Endothelial cell of umbilical vein (primary cell): ENCODE measurements around the gene C1orf35. TPM values are rescaled to one million over a fixed set of nuclear protein-coding genes. Genes with fewer than 3 reads are reported as not detected.

Experiments used
- BruUV-seq: library from RNA; stranded (reverse); fragments of 400-500 nt; replicated peaks from 2 replicates; lab custom pipeline; 2021; lab: Mats Ljungman, UMichigan
- CTCF ChIA-PET: fragments of 300-600, 350-600 bp; sonication (Branson Sonifier 250); formaldehyde crosslinking; loops from one replicate; lab custom pipeline; 2021; ENCODE audit warnings: antibody characterized with exemption, inconsistent platforms; lab: Charles Lee
- POLR2A ChIA-PET: fragments of 300-600, 350-600 bp; sonication (Branson Sonifier 250); formaldehyde crosslinking; loops from one replicate; lab custom pipeline; 2021; ENCODE audit warnings: antibody characterized with exemption, inconsistent platforms; lab: Charles Lee
- DNase-seq: peaks from one replicate; pipeline ENCODE4 v3.0.0-alpha.2; 2011; ENCODE audit warnings: low read depth, low spot score
- FAIRE-seq: peaks from 2 replicates; lab custom pipeline; 2011; peaks lifted over from hg19 to GRCh38; lab: Jason Lieb, UNC
- H2AFZ ChIP-seq: 2 replicates; pipeline ENCODE4 v1.6.0; 2012; ENCODE audit warnings: low read depth, low read length, control low read depth, inconsistent platforms
- H3K27ac ChIP-seq: 2 replicates; pipeline ENCODE4 v1.5.1; 2011; ENCODE audit warnings: low read depth, mild to moderate bottlenecking, control low read depth, low read length, moderate library complexity; ENCODE audit not compliant: insufficient read depth
- H3K27me3 ChIP-seq, 2 experiments: 2 replicates each; pipeline versions ENCODE4 v1.6.0 to v1.6.1; 2011; ENCODE audit warnings: low read length in 2 of 2, mixed read lengths in 1 of 2; ENCODE audit not compliant: control insufficient read depth in 2 of 2, insufficient read depth in 2 of 2
- H3K36me3 ChIP-seq, 2 experiments: 2 replicates in 1 of 2; 3 replicates in 1 of 2; pipeline ENCODE4 v1.5.1; 2011; ENCODE audit warnings: low read length in 2 of 2, mild to moderate bottlenecking in 1 of 2, moderate library complexity in 1 of 2; ENCODE audit not compliant: control insufficient read depth in 2 of 2, insufficient read depth in 2 of 2; ENCODE audit errors: extremely low read depth in 1 of 2
- H3K4me1 ChIP-seq: 3 replicates; pipeline ENCODE4 v1.5.1; 2011; ENCODE audit warnings: mild to moderate bottlenecking, low read length; ENCODE audit not compliant: control insufficient read depth, insufficient read depth; ENCODE audit errors: extremely low read depth
- H3K4me2 ChIP-seq: 2 replicates; pipeline ENCODE4 v1.6.1; 2011; ENCODE audit warnings: low read length, control low read depth, mixed read lengths; ENCODE audit not compliant: insufficient read depth
- H3K4me3 ChIP-seq, 3 experiments: fragments of 200-600 bp in 1 of 3; sonication (generic), shearing (Covaris generic) in 1 of 3; replicated peaks in 1 of 3; 2 replicates each; pipeline ENCODE4 v1.5.1; 2011 to 2016; ENCODE audit warnings: control low read depth in 3 of 3, low read length in 3 of 3, mild to moderate bottlenecking in 2 of 3, inconsistent platforms in 1 of 3, low read depth in 1 of 3, moderate library complexity in 1 of 3; ENCODE audit not compliant: insufficient read depth in 1 of 3
- H3K79me2 ChIP-seq: 2 replicates; pipeline ENCODE4 v1.6.0; 2012; ENCODE audit warnings: low read length, inconsistent platforms; ENCODE audit not compliant: control insufficient read depth, insufficient read depth
- H3K9ac ChIP-seq: replicated peaks from 2 replicates; pipeline ENCODE3; 2011; ENCODE audit warnings: low read length, control low read depth; ENCODE audit not compliant: insufficient read depth; ENCODE audit errors: extremely low read depth
- H3K9me1 ChIP-seq: replicated peaks from 3 replicates; pipeline ENCODE4 v1.6.0; 2011; ENCODE audit warnings: mild to moderate bottlenecking, low read length; ENCODE audit not compliant: control insufficient read depth, insufficient read depth; ENCODE audit errors: extremely low read depth
- H3K9me3 ChIP-seq: replicated peaks from 2 replicates; pipeline ENCODE4 v1.5.1; 2012; ENCODE audit warnings: low read length, inconsistent platforms; ENCODE audit not compliant: control insufficient read depth, insufficient read depth
- H4K20me1 ChIP-seq: replicated peaks from 2 replicates; pipeline ENCODE3; 2011; ENCODE audit warnings: mild to moderate bottlenecking, low read length; ENCODE audit not compliant: control insufficient read depth, insufficient read depth; ENCODE audit errors: extremely low read depth
- CTCF ChIP-seq, 2 donors: IDR thresholded peaks; 1 replicate in 1 of 2; 2 replicates in 1 of 2; pipeline ENCODE4 v1.5.1; 2011; ENCODE audit warnings: low read length in 2 of 2, mild to moderate bottlenecking in 2 of 2, moderate library complexity in 2 of 2, control low read depth in 1 of 2, inconsistent platforms in 1 of 2, low read depth in 1 of 2; ENCODE audit not compliant: insufficient read depth in 1 of 2; ENCODE audit errors: extremely low read depth in 1 of 2
- EZH2 ChIP-seq: IDR thresholded peaks from 2 replicates; pipeline ENCODE4 v1.6.1; 2012; ENCODE audit warnings: borderline replicate concordance, low read depth, mild to moderate bottlenecking, moderate library complexity, low read length, inconsistent platforms; ENCODE audit not compliant: severe bottlenecking
- FOS ChIP-seq: IDR thresholded peaks from 2 replicates; pipeline ENCODE4 v1.6.1; 2011; ENCODE audit warnings: mild to moderate bottlenecking, low read length, moderate library complexity, borderline replicate concordance; ENCODE audit not compliant: insufficient read depth
- GATA2 ChIP-seq: IDR thresholded peaks from 2 replicates; pipeline ENCODE4 v1.7.0; 2011; ENCODE audit warnings: low read depth, mild to moderate bottlenecking, moderate library complexity, mixed read lengths, low read length; ENCODE audit not compliant: insufficient read length, insufficient read depth
- JUN ChIP-seq: IDR thresholded peaks from 2 replicates; pipeline ENCODE4 v1.6.1; 2011; ENCODE audit warnings: borderline replicate concordance, low read depth; ENCODE audit not compliant: insufficient read length, insufficient read depth
- MYC ChIP-seq: IDR thresholded peaks from one replicate; pipeline ENCODE4 v1.6.1; 2011; ENCODE audit warnings: mild to moderate bottlenecking, low read depth, low read length
- POLR2A ChIP-seq: IDR thresholded peaks from 2 replicates; pipeline ENCODE4 v1.6.1; 2012; ENCODE audit warnings: low read depth, mild to moderate bottlenecking, control low read depth, low read length
- POLR2AphosphoS5 ChIP-seq: IDR thresholded peaks from 2 replicates; pipeline ENCODE4 v1.6.1; 2012; ENCODE audit warnings: low read depth, mild to moderate bottlenecking, control low read depth, low read length, moderate library complexity; ENCODE audit not compliant: insufficient read depth
- dilution Hi-C: fragments of 300-500 bp; cut with MboI; formaldehyde crosslinking; loops from one replicate; pipeline ENCODE4 v1.15.0; 2019; ENCODE audit warnings: low sequenced_read_pairs; ENCODE audit not compliant: extremely low pct_ligation_motif_present
- intact Hi-C: fragments of 100-400 bp; cut with micrococcal nuclease; formaldehyde crosslinking; loops from one replicate; pipeline ENCODE4 v1.10.0; 2022
- polyA plus RNA-seq, 4 experiments: library from polyadenylated mRNA; depleted of rRNA in 3 of 4; stranded (reverse) in 3 of 4; unstranded in 1 of 4; fragments of >200 nt; gene quantifications; 2 replicates each; pipeline versions ENCODE4 v1.2.1 to v1.2.3, GENCODE V29; 2011 to 2012; ENCODE audit warnings: missing spikeins in 1 of 4
- total RNA-seq: library from RNA; stranded (reverse); gene quantifications from 2 replicates; pipeline ENCODE4 v1.2.3, GENCODE V29; 2021
- TF ChIP-seq, protein P1 (sequence below): IDR thresholded peaks from 2 replicates; pipeline ENCODE4 v1.6.1; 2011; ENCODE audit not compliant: insufficient read depth, insufficient read length

Gene C1orf35
- total and polyA plus RNA-seq, 2 donors (not counting 3 experiments of a cell fraction or from before 2014, with no cell fraction given): 19.9 to 21.7 TPM

DNA sequence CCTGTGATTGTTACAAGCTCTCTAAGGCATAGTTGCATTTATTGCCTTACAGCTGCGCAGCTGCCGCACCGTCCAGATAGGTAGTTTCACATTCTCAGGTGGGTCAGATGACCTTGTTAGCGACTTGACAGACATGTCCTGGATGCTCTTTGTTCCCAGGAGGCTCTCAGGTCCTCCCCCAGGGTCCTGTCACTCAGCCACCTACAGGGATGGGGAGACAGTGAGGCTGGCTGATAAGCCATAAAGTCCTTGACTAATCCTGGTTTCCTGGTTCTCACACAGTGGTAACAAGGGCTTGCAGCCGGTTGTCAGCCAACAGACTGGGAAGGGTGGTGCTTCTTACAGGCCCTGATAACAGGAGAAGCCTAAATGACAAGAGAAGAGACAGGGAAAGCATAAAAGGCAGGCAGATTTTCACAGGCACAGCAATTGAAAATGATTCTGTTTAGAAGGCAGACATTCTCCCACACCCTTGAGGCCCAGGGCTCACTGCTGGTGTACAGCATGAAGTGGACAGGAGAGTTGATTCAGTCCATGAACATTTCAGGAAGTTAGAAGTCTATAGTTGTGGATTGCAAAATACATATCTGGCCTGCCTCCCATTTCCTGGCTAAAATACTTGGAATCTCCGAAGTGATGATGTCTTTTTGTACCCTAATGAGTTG, 17.7 kb downstream of the C1orf35 start:
- H3K4me2 ChIP-seq: peak overlapping the region; percentile 96
- H3K9me1 ChIP-seq: no peaks in the 10 kb centered on the region
- no peaks in the 10 kb centered on the region for H3K9me3 ChIP-seq
- H3K9ac ChIP-seq: peak overlapping the region; percentile 99
- no peaks in the 10 kb centered on the region for H3K27me3 ChIP-seq
- intact Hi-C loops: loop anchor here (1.0 to 10.0 kb wide), 7 partner anchors 17 to 603 kb away; partner anchors contain the start of genes JMJD4, MRPL55, SNAP47 and ZNF678
- ChIA-PET POLR2A (interaction anchor here (1.0 kb wide), 1 partner anchor 80 kb away, joined by 3 read pairs; the partner anchor contains the start of gene IBA57), CTCF (interaction anchor here (2.4 to 2.5 kb wide), 2 partner anchors 17 to 86 kb away, joined by 9 to 10 read pairs; no protein-coding TSS in a partner anchor)
- TF ChIP-seq GATA2 (peak; percentile 44), JUN (no peak), POLR2A (peak; percentile 50), POLR2AphosphoS5 (no peak)
- H4K20me1 ChIP-seq: peaks cover 4% of the 10 kb centered on the region
- dilution Hi-C loops: no loop called here
- H2AFZ ChIP-seq: no peak overlapping the region
- peak overlapping the region; percentile 94 for H3K27ac ChIP-seq
- H3K36me3 ChIP-seq: peaks cover 0 to 5% of the 10 kb centered on the region in 2 experiments
- FAIRE-seq (peak; percentile 92), DNase-seq (peak; percentile 74)
- peak overlapping the region; percentile 24 to 86 (median 51) for H3K4me3 ChIP-seq
- BruUV-seq: no TSS peak
- H3K79me2 ChIP-seq: peaks cover 92% of the 10 kb centered on the region
- H3K4me1 ChIP-seq: peaks cover 67% of the 10 kb centered on the region

GRCh38 chr1:228084797-228085196, 18.3 kb downstream of the C1orf35 start:
- FAIRE-seq: no peak
- Histone ChIP-seq H3K27ac (peak overlapping the region; percentile 94), H3K9ac (peak overlapping the region; percentile 99), H3K9me1 (no peaks in the 10 kb centered on the region), H2AFZ (no peak overlapping the region), H3K4me2 (peak overlapping the region; percentile 96), H3K27me3 (no peaks in the 10 kb centered on the region), H3K4me3 (peak overlapping the region; percentile 24 to 86 (median 51)), H3K36me3 (peaks cover 0 to 5% of the 10 kb centered on the region in 2 experiments), H3K79me2 (peaks cover 85% of the 10 kb centered on the region), H4K20me1 (peaks cover 4% of the 10 kb centered on the region), H3K9me3 (no peaks in the 10 kb centered on the region), H3K4me1 (peaks cover 61% of the 10 kb centered on the region)
- POLR2A ChIA-PET: interaction anchor here (1.0 kb wide), 1 partner anchor 81 kb away, joined by 3 read pairs; the partner anchor contains the start of gene IBA57
- intact Hi-C loops (loop anchor here (1.0 to 10.0 kb wide), 8 partner anchors 18 to 602 kb away; partner anchors contain the start of genes JMJD4, MRPL55, SNAP47 and ZNF678), dilution Hi-C loops (no loop called here)
- BruUV-seq: no TSS peak
- no peak for TF ChIP-seq POLR2A
- no peak for TF ChIP-seq JUN
- TF ChIP-seq FOS: no peak
- no peak for TF ChIP-seq POLR2AphosphoS5
- no peak for TF ChIP-seq EZH2
- no peak for TF ChIP-seq MYC
- TF ChIP-seq, protein P1, sequence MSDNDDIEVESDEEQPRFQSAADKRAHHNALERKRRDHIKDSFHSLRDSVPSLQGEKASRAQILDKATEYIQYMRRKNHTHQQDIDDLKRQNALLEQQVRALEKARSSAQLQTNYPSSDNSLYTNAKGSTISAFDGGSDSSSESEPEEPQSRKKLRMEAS: no peak
- no peak for TF ChIP-seq GATA2
- no peak for TF ChIP-seq CTCF (IDR thresholded peaks at IDR 0.05; ENCODE audit: extremely low read depth in 1 of 2, insufficient read depth in 1 of 2, low read depth in 1 of 2, low read length in 2 of 2)
- no peak for DNase-seq
- CTCF ChIA-PET: interaction anchor here (2.4 to 2.5 kb wide), 2 partner anchors 17 to 85 kb away, joined by 9 to 10 read pairs; no protein-coding TSS in a partner anchor
